Neural progenitor cell (in vitro differentiated cells): ENCODE results near the gene COL7A1. TPM values are rescaled to one million over a fixed set of nuclear protein-coding genes. Genes with fewer than 3 reads are reported as not detected.

ENCODE experiments used
- DNase-seq: peaks from one replicate; pipeline ENCODE4 v3.0.0-alpha.2; 2016; ENCODE audit warnings: low spot score
- H2AFZ ChIP-seq: fragments of 200-600 bp; sonication (generic); replicated peaks from 2 replicates; pipeline ENCODE4 v1.6.1; 2016; ENCODE audit warnings: antibody characterized with exemption
- H3F3A ChIP-seq: fragments of 200-600 bp; sonication (generic); 2 replicates; pipeline ENCODE4 v1.6.1; 2016; ENCODE audit warnings: antibody characterized with exemption, low read depth
- H3K27ac ChIP-seq: fragments of 200-600 bp; sonication (generic); 2 replicates; pipeline ENCODE4 v1.5.1; 2016; ENCODE audit warnings: mild to moderate bottlenecking
- H3K27me3 ChIP-seq: fragments of 200-600 bp; sonication (generic); 2 replicates; pipeline ENCODE4 v1.6.1; 2016; ENCODE audit warnings: mild to moderate bottlenecking, moderate library complexity
- H3K36me3 ChIP-seq: fragments of 200-600 bp; sonication (generic); 2 replicates; pipeline ENCODE4 v1.5.1; 2016
- H3K4me1 ChIP-seq: fragments of 200-600 bp; sonication (generic); 2 replicates; pipeline ENCODE4 v1.6.1; 2016; ENCODE audit warnings: mixed run types
- H3K4me2 ChIP-seq: fragments of 200-600 bp; sonication (generic); 2 replicates; pipeline ENCODE4 v1.6.1; 2016
- H3K4me3 ChIP-seq: fragments of 200-600 bp; sonication (generic); 2 replicates; pipeline ENCODE4 v1.5.1; 2016
- H3K79me2 ChIP-seq: fragments of 200-600 bp; sonication (generic); 2 replicates; pipeline ENCODE4 v1.6.1; 2016; ENCODE audit warnings: low read depth
- H3K9ac ChIP-seq: fragments of 200-600 bp; sonication (generic); 2 replicates; pipeline ENCODE4 v1.6.1; 2016
- H3K9me3 ChIP-seq: fragments of 200-600 bp; sonication (generic); 2 replicates; pipeline ENCODE4 v1.5.1; 2016; ENCODE audit warnings: low read depth
- H4K20me1 ChIP-seq: fragments of 200-600 bp; sonication (generic); 2 replicates; pipeline ENCODE4 v1.6.1; 2016; ENCODE audit warnings: low read depth
- H3K27ac Mint-ChIP-seq: 3 replicates; pipeline ENCODE4 v1.8.0; 2021; ENCODE audit warnings: mixed read lengths
- H3K27me3 Mint-ChIP-seq: 2 replicates; pipeline ENCODE4 v1.8.0; 2022; ENCODE audit warnings: low read depth, mild to moderate bottlenecking, inconsistent platforms, moderate library complexity, mixed read lengths; ENCODE audit not compliant: insufficient read depth
- H3K36me3 Mint-ChIP-seq: 3 replicates; pipeline ENCODE4 v1.8.0; 2021; ENCODE audit warnings: mixed read lengths
- H3K4me1 Mint-ChIP-seq: 3 replicates; pipeline ENCODE4 v1.8.0; 2021; ENCODE audit warnings: mixed read lengths
- H3K4me3 Mint-ChIP-seq: 3 replicates; pipeline ENCODE4 v1.8.0; 2021; ENCODE audit warnings: mild to moderate bottlenecking, moderate library complexity, mixed read lengths
- H3K9me3 Mint-ChIP-seq: 3 replicates; pipeline ENCODE4 v1.8.0; 2020; ENCODE audit warnings: mixed read lengths
- EZH2 ChIP-seq: fragments of 200-600 bp; sonication (generic); IDR thresholded peaks from 2 replicates; pipeline ENCODE4 v1.6.1; 2017; ENCODE audit warnings: antibody characterized with exemption, mild to moderate bottlenecking, moderate library complexity
- EZH2phosphoT487 ChIP-seq: fragments of 200-600 bp; sonication (generic); IDR thresholded peaks from 2 replicates; pipeline ENCODE4 v1.6.1; 2017; ENCODE audit warnings: antibody characterized with exemption
- total RNA-seq: library from RNA; depleted of rRNA; stranded (reverse); fragments of >200 nt; gene quantifications from 2 replicates; pipeline ENCODE4 v1.2.3, GENCODE V29; 2015; ENCODE audit warnings: low replicate concordance
- TF ChIP-seq, protein P1 (sequence below): fragments of 200-600 bp; sonication (generic); IDR thresholded peaks from 2 replicates; pipeline ENCODE4 v1.5.1; 2017; ENCODE audit warnings: antibody characterized with exemption, mild to moderate bottlenecking

COL7A1 gene
- total RNA-seq, 1 donor from 2014 or later: 3.0 TPM

DNA sequence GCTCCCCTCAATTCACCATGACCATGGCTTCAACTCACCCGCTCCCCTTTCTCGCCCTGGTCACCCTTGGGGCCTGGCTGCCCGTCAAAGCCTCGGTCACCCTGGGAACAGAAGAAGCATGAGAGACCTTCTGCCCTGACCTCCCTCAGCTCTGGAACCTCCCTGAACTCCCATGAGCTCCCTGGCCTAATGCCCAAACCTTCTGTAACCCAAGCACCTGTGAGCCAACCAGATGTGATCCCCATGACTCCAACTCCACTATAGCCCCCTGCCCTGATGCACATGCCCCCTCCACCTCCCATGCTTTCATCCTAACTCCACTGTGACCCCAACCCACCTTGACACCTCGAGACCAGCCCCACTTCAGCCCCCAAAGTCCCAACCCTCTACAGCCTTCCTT, 28.0 kb downstream of the COL7A1 start:
- Histone ChIP-seq H3K9ac (no peak overlapping the region), H3F3A (peaks cover 10% of the 10 kb centered on the region), H3K27ac (no peak overlapping the region), H4K20me1 (no peaks in the 10 kb centered on the region), H2AFZ (no peak overlapping the region), H3K9me3 (no peaks in the 10 kb centered on the region), H3K36me3 (no peaks in the 10 kb centered on the region), H3K27me3 (no peaks in the 10 kb centered on the region), H3K4me1 (peaks cover 15% of the 10 kb centered on the region), H3K4me2 (no peak overlapping the region), H3K4me3 (no peak overlapping the region), H3K79me2 (no peaks in the 10 kb centered on the region)
- no peak for DNase-seq
- Mint-ChIP-seq H3K27me3 (peaks cover 5% of the 10 kb centered on the region), H3K36me3 (peaks cover 7% of the 10 kb centered on the region), H3K4me1 (peaks cover 14% of the 10 kb centered on the region), H3K27ac (peak overlapping the region; percentile 20), H3K4me3 (no peak overlapping the region), H3K9me3 (no peaks in the 10 kb centered on the region)
- no peak for TF ChIP-seq EZH2
- TF ChIP-seq EZH2phosphoT487: no peak
- TF ChIP-seq, protein P1, sequence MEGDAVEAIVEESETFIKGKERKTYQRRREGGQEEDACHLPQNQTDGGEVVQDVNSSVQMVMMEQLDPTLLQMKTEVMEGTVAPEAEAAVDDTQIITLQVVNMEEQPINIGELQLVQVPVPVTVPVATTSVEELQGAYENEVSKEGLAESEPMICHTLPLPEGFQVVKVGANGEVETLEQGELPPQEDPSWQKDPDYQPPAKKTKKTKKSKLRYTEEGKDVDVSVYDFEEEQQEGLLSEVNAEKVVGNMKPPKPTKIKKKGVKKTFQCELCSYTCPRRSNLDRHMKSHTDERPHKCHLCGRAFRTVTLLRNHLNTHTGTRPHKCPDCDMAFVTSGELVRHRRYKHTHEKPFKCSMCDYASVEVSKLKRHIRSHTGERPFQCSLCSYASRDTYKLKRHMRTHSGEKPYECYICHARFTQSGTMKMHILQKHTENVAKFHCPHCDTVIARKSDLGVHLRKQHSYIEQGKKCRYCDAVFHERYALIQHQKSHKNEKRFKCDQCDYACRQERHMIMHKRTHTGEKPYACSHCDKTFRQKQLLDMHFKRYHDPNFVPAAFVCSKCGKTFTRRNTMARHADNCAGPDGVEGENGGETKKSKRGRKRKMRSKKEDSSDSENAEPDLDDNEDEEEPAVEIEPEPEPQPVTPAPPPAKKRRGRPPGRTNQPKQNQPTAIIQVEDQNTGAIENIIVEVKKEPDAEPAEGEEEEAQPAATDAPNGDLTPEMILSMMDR: no peak

DNA sequence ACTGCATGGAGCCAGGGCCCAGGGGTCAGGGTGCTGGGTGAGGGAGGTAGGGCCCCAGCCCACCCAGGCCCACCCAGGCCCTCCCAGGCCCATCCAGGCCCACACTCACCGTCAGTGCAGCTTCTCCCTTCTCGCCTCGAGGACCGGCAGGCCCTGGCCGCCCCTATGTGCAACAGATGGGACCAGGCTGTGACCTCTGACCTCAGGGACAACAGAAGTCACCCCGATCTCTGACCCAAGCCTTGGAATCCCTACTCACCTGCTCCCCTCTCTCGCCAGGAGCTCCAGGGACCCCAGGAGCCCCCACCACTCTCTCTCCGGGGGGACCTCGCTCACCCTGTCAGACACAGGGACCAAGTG, 28.7 kb downstream of the COL7A1 start:
- no peak overlapping the region for H2AFZ ChIP-seq
- Mint-ChIP-seq H3K4me3 (no peak overlapping the region), H3K27me3 (peaks cover 4% of the 10 kb centered on the region), H3K27ac (peak overlapping the region; percentile 64), H3K4me1 (peaks cover 14% of the 10 kb centered on the region), H3K9me3 (no peaks in the 10 kb centered on the region), H3K36me3 (peaks cover 7% of the 10 kb centered on the region)
- no peaks in the 10 kb centered on the region for H3K27me3 ChIP-seq
- no peak overlapping the region for H3K4me3 ChIP-seq
- no peak overlapping the region for H3K4me2 ChIP-seq
- H4K20me1 ChIP-seq: no peaks in the 10 kb centered on the region
- H3K9ac ChIP-seq: no peak overlapping the region
- H3K27ac ChIP-seq: no peak overlapping the region
- peaks cover 11% of the 10 kb centered on the region for H3F3A ChIP-seq
- H3K9me3 ChIP-seq: no peaks in the 10 kb centered on the region
- no peaks in the 10 kb centered on the region for H3K36me3 ChIP-seq
- no peaks in the 10 kb centered on the region for H3K79me2 ChIP-seq
- peaks cover 15% of the 10 kb centered on the region for H3K4me1 ChIP-seq
- no peak for TF ChIP-seq EZH2
- TF ChIP-seq EZH2phosphoT487: no peak
- TF ChIP-seq, protein P1: no peak
- no peak for DNase-seq

DNA sequence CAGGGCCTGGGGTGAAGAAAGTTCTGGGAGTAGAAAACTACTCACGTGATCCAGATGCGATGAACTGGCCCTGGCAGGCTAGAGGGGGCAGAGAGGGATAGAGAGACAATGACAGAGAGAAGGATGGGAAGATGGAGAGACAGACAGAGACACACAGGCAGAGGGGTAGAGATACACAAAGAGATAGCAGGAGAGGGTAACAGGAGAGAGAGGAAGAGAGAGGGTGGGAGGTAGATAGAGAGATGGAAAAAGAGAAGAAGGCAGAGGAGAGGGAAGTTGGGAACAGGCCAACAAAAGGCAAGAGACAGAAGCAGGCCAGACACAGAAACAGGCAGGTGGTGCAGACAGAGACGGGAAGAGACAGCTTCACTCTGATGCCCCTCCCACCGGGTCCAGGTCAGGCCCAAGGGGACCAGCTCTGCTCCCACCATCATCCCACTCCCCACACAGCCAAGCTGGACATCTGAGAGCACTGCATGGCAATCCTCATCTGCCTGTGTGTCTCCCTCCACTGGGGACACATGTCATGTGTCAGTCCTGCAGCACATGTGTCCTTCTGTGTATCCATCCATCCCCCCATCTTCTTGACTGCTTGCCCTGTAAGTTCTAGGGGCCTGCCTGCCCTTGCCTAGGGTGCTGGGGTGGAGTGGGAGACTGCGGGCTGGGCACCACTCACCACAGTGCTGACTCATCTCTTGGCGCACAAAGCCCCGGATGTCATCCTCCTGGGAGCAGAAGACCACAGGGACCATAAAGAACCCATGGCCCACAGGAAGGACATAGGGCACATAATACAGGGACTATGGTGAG, 29.3 kb downstream of the COL7A1 start:
- no peak overlapping the region for H2AFZ ChIP-seq
- Mint-ChIP-seq H3K9me3 (no peaks in the 10 kb centered on the region), H3K27ac (peak overlapping the region; percentile 3)

More for the DNA sequence above, 29.3 kb downstream of the COL7A1 start:
- H3K4me3 ChIP-seq: no peak overlapping the region
- H3K79me2 ChIP-seq: no peaks in the 10 kb centered on the region
- TF ChIP-seq, protein P1: no peak
- TF ChIP-seq EZH2phosphoT487 (no peak), EZH2 (no peak)
- peaks cover 2% of the 10 kb centered on the region for H3K27me3 Mint-ChIP-seq
- H3K36me3 Mint-ChIP-seq: peaks cover 4% of the 10 kb centered on the region
- H3K4me3 Mint-ChIP-seq: no peak overlapping the region
- H3K4me1 Mint-ChIP-seq: peaks cover 20% of the 10 kb centered on the region
- H3K27me3 ChIP-seq: no peaks in the 10 kb centered on the region
- H3K4me2 ChIP-seq: no peak overlapping the region
- no peak overlapping the region for H3K9ac ChIP-seq
- H4K20me1 ChIP-seq: no peaks in the 10 kb centered on the region
- H3K4me1 ChIP-seq: peaks cover 20% of the 10 kb centered on the region
- no peaks in the 10 kb centered on the region for H3K9me3 ChIP-seq
- DNase-seq: no peak
- peaks cover 11% of the 10 kb centered on the region for H3F3A ChIP-seq
- H3K27ac ChIP-seq: no peak overlapping the region
- no peaks in the 10 kb centered on the region for H3K36me3 ChIP-seq
